NK-92 (cell line): Measurements from ENCODE around the gene BABAM2.
"Not testable (repeated sequence)": the region's sequence is repeated elsewhere in the genome, so short reads cannot be mapped to it uniquely, and the experiment has no call there.

Source experiments
- DNase-seq: peaks from one replicate; lab custom pipeline; 2025; ENCODE audit not compliant: unreplicated experiment; lab: John Stamatoyannopoulos, UW

Gene BABAM2

GRCh38 chr2:27968957-27969356, 78.4 kb downstream of the BABAM2 start:
- DNase-seq: not testable (repeated sequence)

GRCh38 chr2:27972311-27972710, 81.8 kb downstream of the BABAM2 start:
- DNase-seq: no peak

- no peak for DNase-seq
Measured at GRCh38 chr2:27973592-27973991, 83.1 kb downstream of the BABAM2 start.

GRCh38 chr2:27976308-27976707, 85.8 kb downstream of the BABAM2 start:
- DNase-seq: no peak

GRCh38 chr2:27977731-27978312, 87.3 kb downstream of the BABAM2 start:
- no peak for DNase-seq

GRCh38 chr2:27978761-27979160, 88.2 kb downstream of the BABAM2 start:
- not testable (repeated sequence) for DNase-seq

GRCh38 chr2:27980242-27980641, 89.7 kb downstream of the BABAM2 start:
- no peak for DNase-seq

GRCh38 chr2:27984153-27984552, 93.6 kb downstream of the BABAM2 start:
- DNase-seq: no peak

GRCh38 chr2:27988306-27988705, 97.8 kb downstream of the BABAM2 start:
- no peak for DNase-seq

- no peak for DNase-seq
Measured at GRCh38 chr2:27988718-27989117, 98.2 kb downstream of the BABAM2 start.

GRCh38 chr2:27989149-27989548, 98.6 kb downstream of the BABAM2 start:
- DNase-seq: no peak

- no peak for DNase-seq
Measured at GRCh38 chr2:27990030-27990590, 99.6 kb downstream of the BABAM2 start.

GRCh38 chr2:27991146-27991545, 100.6 kb downstream of the BABAM2 start:
- DNase-seq: no peak

GRCh38 chr2:27992787-27993401, 102.4 kb downstream of the BABAM2 start:
- DNase-seq: no peak

GRCh38 chr2:27993402-27993787, 102.9 kb downstream of the BABAM2 start:
- no peak for DNase-seq

GRCh38 chr2:27993950-27994728, 103.6 kb downstream of the BABAM2 start:
- no peak for DNase-seq

GRCh38 chr2:27996156-27996922, 105.8 kb downstream of the BABAM2 start:
- no peak for DNase-seq

- DNase-seq: no peak
Measured at GRCh38 chr2:28000287-28000686, 109.8 kb downstream of the BABAM2 start.

GRCh38 chr2:28002181-28002580, 111.7 kb downstream of the BABAM2 start:
- no peak for DNase-seq

- DNase-seq: no peak
Measured at GRCh38 chr2:28004086-28004485, 113.6 kb downstream of the BABAM2 start.

GRCh38 chr2:28009732-28010131, 119.2 kb downstream of the BABAM2 start:
- DNase-seq: no peak
